Fibroblast of villous mesenchyme (primary cell): ENCODE data around the gene MALAT1. TPM values are rescaled to one million over a fixed set of nuclear protein-coding genes. Genes with fewer than 3 reads are reported as not detected.

ENCODE experiments used
- DNase-seq: peaks from one replicate; pipeline ENCODE4 v3.0.0-alpha.2; 2010; ENCODE audit warnings: low read depth
- H3K4me3 ChIP-seq: 2 replicates; pipeline ENCODE4 v1.5.1; 2011; ENCODE audit warnings: low read depth, mild to moderate bottlenecking, low read length
- total RNA-seq: library from RNA; depleted of rRNA; stranded (reverse); fragments of >200 nt; gene quantifications from 2 replicates; pipeline ENCODE4 v1.2.3, GENCODE V29; 2012
- TF ChIP-seq, protein P1 (sequence below): IDR thresholded peaks from 2 replicates; pipeline ENCODE4 v1.5.1; 2012; ENCODE audit warnings: low read depth, mild to moderate bottlenecking, low read length; ENCODE audit not compliant: insufficient read depth

Gene MALAT1
- total RNA-seq, 1 donor = 16,563 TPM

DNA sequence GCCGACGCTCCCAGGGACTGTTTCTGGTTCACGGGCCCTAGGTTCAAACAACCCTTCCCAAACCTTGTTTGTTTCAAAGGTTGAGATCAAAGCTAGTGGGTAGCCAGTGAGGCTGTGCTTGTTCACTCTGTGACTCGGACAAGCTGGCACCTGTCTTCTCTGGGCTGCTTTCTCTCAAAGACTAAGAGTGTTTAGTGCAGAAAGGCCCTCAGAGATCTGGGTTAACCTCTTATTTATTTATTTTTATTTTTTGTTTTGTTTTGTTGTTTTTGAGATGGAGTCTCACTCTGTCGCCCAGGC is 13.0 kb upstream of the MALAT1 start:
- no peak overlapping the region for H3K4me3 ChIP-seq
- DNase-seq = no peak
- TF ChIP-seq, protein P1, sequence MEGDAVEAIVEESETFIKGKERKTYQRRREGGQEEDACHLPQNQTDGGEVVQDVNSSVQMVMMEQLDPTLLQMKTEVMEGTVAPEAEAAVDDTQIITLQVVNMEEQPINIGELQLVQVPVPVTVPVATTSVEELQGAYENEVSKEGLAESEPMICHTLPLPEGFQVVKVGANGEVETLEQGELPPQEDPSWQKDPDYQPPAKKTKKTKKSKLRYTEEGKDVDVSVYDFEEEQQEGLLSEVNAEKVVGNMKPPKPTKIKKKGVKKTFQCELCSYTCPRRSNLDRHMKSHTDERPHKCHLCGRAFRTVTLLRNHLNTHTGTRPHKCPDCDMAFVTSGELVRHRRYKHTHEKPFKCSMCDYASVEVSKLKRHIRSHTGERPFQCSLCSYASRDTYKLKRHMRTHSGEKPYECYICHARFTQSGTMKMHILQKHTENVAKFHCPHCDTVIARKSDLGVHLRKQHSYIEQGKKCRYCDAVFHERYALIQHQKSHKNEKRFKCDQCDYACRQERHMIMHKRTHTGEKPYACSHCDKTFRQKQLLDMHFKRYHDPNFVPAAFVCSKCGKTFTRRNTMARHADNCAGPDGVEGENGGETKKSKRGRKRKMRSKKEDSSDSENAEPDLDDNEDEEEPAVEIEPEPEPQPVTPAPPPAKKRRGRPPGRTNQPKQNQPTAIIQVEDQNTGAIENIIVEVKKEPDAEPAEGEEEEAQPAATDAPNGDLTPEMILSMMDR = no peak

DNA sequence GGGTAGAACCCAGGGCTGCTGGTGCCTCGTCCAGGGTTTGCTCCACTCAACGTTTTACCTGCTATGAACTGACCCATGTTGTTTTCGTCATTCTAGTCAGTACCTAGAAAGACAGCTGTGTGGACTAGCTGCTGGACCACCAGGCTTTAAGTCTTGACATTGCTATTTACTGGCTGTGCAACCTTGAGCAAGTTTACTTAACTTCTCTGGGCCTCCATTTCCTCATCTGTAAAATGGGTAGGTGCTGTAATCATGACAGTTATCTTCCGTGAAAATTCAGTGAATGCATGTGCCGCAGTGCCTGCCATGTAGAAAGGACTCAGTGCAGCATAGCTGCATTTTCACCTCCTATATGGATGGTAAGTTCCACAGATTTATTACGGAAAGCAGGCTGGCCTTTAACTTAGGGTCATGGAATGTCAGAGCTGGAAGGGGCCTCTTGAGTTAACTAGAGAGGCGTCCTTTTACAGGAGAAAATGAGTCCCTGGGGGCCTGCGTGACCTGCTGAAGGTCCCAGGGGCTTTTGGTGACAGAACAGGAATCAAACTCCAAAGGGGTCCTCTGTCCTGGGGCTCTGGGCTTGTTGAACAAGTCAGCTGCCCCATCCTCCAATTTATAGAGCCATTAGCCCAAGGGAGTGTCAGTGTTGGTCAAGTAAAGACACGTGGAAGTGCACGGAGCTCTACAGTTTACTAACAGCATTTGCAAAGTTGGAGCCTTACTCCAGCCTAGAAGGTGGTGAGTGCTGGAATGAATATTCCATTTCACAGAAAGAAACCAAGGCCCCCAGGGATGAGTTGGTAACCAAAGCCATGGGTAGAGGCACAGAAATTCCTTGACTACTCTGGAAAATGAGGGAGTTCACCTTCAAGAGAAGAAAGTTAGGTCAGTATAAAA is 12.0 kb upstream of the MALAT1 start:
- DNase-seq = no peak
- H3K4me3 ChIP-seq = no peak overlapping the region
- TF ChIP-seq, protein P1 = no peak

DNA sequence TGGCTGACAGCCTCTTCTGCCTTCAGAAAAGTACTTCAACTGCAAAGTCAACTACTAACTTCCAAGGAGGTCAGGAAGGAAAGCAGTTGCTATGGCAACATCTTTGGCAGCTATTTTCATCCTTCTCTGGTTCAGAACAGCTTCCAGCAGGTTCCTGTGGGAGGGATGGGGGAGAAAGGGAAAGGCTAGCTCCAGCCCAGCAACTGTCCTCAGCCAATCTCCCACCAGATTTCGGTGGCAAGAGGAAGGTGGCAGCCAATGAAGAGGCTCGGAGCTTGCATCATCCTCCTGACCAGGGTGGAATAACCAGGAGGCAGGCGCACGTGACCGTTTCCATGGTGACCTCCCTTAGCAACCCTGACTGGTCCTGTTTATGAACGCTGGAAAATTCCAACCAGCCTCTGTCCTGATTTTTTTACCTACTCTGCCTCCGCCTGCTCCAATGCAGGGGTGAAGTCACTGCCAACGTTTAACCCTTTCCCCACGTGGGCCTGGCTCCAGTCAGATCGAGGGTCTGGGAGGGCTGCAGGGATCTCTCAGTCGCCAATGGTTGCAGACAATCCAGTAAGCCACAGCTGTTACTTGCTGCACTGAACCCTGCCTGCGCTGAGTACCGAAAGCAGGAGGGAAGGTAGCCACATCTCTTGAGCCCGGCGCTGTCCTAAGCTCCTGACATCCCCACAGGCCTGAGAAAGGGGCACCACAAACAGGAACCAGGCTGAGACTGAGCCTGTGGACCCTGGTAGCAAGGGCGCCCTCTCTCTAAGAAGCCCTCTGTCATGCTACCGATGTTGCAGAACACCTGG is 11.2 kb upstream of the MALAT1 start:
- DNase-seq = peak; percentile 100
- peak overlapping the region; percentile 33 for H3K4me3 ChIP-seq
- TF ChIP-seq, protein P1 = no peak

DNA sequence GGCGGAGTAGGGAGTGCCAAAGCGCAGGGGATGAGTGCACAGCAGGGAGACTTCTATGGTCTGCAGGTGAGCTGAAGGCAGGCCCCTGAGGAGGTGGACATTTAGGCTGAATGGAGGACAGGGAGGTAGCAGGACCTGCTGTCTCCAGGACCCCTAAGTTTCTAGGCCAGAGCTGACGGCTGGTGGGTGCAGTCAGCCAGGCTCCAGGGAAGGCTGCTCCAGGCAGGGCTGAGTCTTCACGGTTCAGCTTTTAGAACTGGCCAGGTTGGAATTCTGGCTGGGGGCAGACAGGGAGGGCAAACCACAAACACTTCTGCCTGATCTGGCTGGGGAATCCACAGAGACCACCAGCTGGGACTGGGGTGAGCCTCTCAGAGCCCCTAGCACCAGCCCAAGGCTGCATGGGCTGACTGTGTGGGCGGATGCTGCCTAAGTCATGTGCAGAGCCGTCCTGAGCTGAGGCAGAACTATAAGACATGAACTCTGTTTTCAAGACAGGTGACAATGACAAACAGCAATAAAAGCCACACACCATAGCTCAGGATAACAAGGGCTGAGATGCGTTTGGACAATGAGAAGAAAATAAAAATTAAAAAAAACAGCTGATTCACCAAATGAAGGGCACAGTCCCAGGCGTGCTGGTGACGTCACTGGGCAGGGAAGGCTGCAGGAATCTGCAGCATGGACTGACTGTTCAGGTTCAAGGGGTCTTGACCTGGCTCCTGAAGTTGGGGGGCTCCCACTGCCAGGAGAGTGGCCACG is 10.4 kb upstream of the MALAT1 start:
- peak; percentile 85 for DNase-seq
- H3K4me3 ChIP-seq = peak overlapping the region; percentile 33
- TF ChIP-seq, protein P1 = no peak

DNA sequence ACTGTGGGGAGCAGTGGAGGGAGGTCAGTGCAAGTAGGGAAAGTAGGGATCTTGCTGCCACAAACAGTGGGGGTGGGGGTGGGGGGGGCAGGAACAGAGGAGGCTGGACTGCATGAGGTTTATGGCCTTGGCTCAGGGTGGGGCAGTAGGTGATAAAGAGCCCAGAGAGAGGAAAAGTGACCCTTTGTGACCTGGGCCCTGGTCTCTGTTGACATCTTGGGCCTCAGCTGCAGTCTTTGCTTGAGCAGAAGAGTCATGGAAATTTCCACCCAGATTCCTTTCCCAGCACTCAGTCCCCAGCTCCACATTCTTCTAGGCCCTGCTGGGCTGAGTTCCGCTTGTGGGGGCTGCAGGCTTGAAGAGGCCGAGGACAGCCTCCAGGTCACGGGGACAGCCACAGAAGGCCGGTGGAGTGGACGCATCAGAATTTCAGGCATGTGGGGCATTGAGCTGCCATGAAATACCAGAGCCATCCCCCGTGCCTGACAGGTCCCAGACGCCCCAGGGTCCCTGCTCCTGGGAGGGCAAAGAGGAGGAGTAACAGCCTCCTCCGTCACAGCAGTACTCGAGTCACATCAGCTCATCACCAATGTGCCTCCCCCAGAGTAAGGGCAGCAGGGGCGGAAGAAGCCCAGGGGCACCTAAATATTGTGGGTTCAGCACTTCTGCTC is 9.7 kb upstream of the MALAT1 start:
- peak; percentile 98 for DNase-seq
- TF ChIP-seq, protein P1 = no peak
- no peak overlapping the region for H3K4me3 ChIP-seq

DNA sequence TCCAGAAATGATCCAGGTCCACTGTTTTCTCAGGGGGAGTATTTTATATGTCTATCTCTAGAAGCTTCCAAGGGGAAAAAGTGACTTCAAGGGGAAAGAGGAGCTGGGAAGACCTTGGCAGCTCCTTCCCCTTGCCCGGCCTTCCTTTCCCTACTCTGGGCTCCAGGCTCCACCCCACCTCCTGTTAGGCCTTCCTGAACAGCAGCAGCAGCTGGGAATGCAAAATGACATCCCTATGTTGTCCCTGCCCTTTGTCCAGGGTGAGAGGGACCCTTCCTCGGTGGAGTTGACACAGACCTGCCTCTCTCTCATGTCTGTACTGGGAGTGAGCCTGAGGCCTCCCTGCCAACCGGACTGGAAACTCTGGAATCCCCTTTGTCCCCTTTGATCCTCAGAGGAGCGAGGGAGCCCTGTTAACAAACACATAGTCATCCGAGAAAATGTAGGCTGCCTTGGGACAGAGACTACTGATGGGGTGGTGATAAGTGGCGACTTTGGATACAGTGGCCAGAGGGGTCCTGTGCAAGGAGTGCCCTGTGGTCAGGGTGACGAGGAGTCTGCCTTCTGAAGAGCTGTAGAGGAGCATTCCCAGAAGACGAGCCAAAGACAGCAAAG is 9.0 kb upstream of the MALAT1 start:
- DNase-seq = no peak
- TF ChIP-seq, protein P1 = no peak
- no peak overlapping the region for H3K4me3 ChIP-seq
